ENCODE data around the gene USF1.
"Not testable (repeated sequence)": the region's sequence is repeated elsewhere in the genome, so short reads cannot be mapped to it uniquely, and the experiment has no call there.

USF1 gene

GRCh38 chr1:161018631-161018930, 27.2 kb downstream of the USF1 start:
- DNase-seq = no peak

GRCh38 chr1:161017756-161018630, 27.8 kb downstream of the USF1 start:
- DNase-seq = no peak

- not testable (repeated sequence) for DNase-seq
Observed at GRCh38 chr1:161017181-161017580, 28.6 kb downstream of the USF1 start.

- not testable (repeated sequence) for DNase-seq
Observed at GRCh38 chr1:161016683-161017082, 29.1 kb downstream of the USF1 start.

GRCh38 chr1:161013488-161014230, 32.1 kb downstream of the USF1 start:
- DNase-seq = peak; percentile 80

- DNase-seq = no peak
Observed at GRCh38 chr1:161013131-161013487, 32.7 kb downstream of the USF1 start.

GRCh38 chr1:161012420-161012819, 33.4 kb downstream of the USF1 start:
- DNase-seq = no peak

GRCh38 chr1:161009602-161010211, 36.1 kb downstream of the USF1 start:
- DNase-seq = no peak

GRCh38 chr1:161008869-161009510, 36.8 kb downstream of the USF1 start:
- no peak for DNase-seq

- no peak for DNase-seq
Observed at GRCh38 chr1:161007369-161007768, 38.4 kb downstream of the USF1 start.

- DNase-seq = no peak
Observed at GRCh38 chr1:161006563-161006962, 39.2 kb downstream of the USF1 start.

GRCh38 chr1:161001525-161001924, 44.3 kb downstream of the USF1 start:
- no peak for DNase-seq

- no peak for DNase-seq
Observed at GRCh38 chr1:161000736-161001480, 44.9 kb downstream of the USF1 start.

GRCh38 chr1:160999376-160999775, 46.4 kb downstream of the USF1 start:
- no peak for DNase-seq

GRCh38 chr1:160997323-160998038, 48.3 kb downstream of the USF1 start:
- DNase-seq = peak; percentile 67

- no peak for DNase-seq
Observed at GRCh38 chr1:160996178-160996577, 49.6 kb downstream of the USF1 start.

GRCh38 chr1:160993544-160994193, 52.1 kb downstream of the USF1 start:
- no peak for DNase-seq

- not testable (repeated sequence) for DNase-seq
Observed at GRCh38 chr1:160992036-160992435, 53.7 kb downstream of the USF1 start.
